Amygdala (tissue), 56 donors: Measurements from ENCODE around the gene AGBL4.

Experiments
- DNase-seq, 56 donors: peaks; one replicate each; lab custom pipeline; 2025; lab: John Stamatoyannopoulos, UW

The AGBL4 gene

GRCh38 chr1:48859456-48859855, 1164.3 kb downstream of the AGBL4 start:
- no peak for DNase-seq

GRCh38 chr1:48858200-48858920, 1165.4 kb downstream of the AGBL4 start:
- no peak for DNase-seq

GRCh38 chr1:48853006-48853405, 1170.7 kb downstream of the AGBL4 start:
- no peak for DNase-seq

- DNase-seq: no peak
Observed at GRCh38 chr1:48851638-48852037, 1172.1 kb downstream of the AGBL4 start.

- DNase-seq: no peak
Observed at GRCh38 chr1:48848035-48848434, 1175.7 kb downstream of the AGBL4 start.

GRCh38 chr1:48846441-48846840, 1177.3 kb downstream of the AGBL4 start:
- no peak for DNase-seq

GRCh38 chr1:48844187-48844586, 1179.6 kb downstream of the AGBL4 start:
- no peak for DNase-seq

GRCh38 chr1:48841966-48842365, 1181.8 kb downstream of the AGBL4 start:
- no peak for DNase-seq

GRCh38 chr1:48841461-48841860, 1182.3 kb downstream of the AGBL4 start:
- no peak for DNase-seq

GRCh38 chr1:48831120-48831978, 1192.4 kb downstream of the AGBL4 start:
- DNase-seq: no peak

- DNase-seq: no peak
Observed at GRCh38 chr1:48830715-48831114, 1193.0 kb downstream of the AGBL4 start.

GRCh38 chr1:48829446-48829845, 1194.3 kb downstream of the AGBL4 start:
- no peak for DNase-seq

- no peak for DNase-seq
Observed at GRCh38 chr1:48823168-48823567, 1200.6 kb downstream of the AGBL4 start.

GRCh38 chr1:48820491-48820890, 1203.3 kb downstream of the AGBL4 start:
- DNase-seq: no peak

- peak in 43 of 56 donors; percentile 1 to 72 (median 20) for DNase-seq
Observed at GRCh38 chr1:48817505-48818114, 1206.1 kb downstream of the AGBL4 start.

GRCh38 chr1:48810740-48811139, 1213.0 kb downstream of the AGBL4 start:
- no peak for DNase-seq

- DNase-seq: no peak
Observed at GRCh38 chr1:48808496-48808895, 1215.3 kb downstream of the AGBL4 start.

- peak in 1 of 56 donors; percentile 6 for DNase-seq
Observed at GRCh38 chr1:48807554-48808260, 1216.0 kb downstream of the AGBL4 start.

- DNase-seq: no peak
Observed at GRCh38 chr1:48803474-48803873, 1220.3 kb downstream of the AGBL4 start.

GRCh38 chr1:48794816-48795215, 1228.9 kb downstream of the AGBL4 start:
- DNase-seq: no peak

- DNase-seq: no peak
Observed at GRCh38 chr1:48793863-48794262, 1229.9 kb downstream of the AGBL4 start.
